Pancreas (tissue), 10 donors: Measurements from ENCODE around the gene GRB7. TPM values are rescaled to one million over a fixed set of nuclear protein-coding genes. Genes with fewer than 3 reads are reported as not detected.

Experiments used
- ATAC-seq, 4 donors: fragments of 200-7000 bp; cut with Tn5 transposase; one replicate each; pipeline versions ENCODE4 v1.8.0 to v1.9.1; 2020; ENCODE audit warnings: mild to moderate bottlenecking in 4 of 4, moderate library complexity in 4 of 4
- DNase-seq, 6 donors: peaks; one replicate each; pipeline ENCODE4 v3.0.0-alpha.2; 2020
- FAIRE-seq: peaks from 2 replicates; lab custom pipeline; 2012; peaks lifted over from hg19 to GRCh38; lab: Jason Lieb, UNC
- H3K27ac ChIP-seq, 4 donors: fragments of 200-600 bp; sonication (generic); 1 replicate in 3 of 4; 2 replicates in 1 of 4; pipeline versions ENCODE4 v1.5.0 to v1.8.0; 2020
- H3K27me3 ChIP-seq, 4 donors: fragments of 200-600 bp; one replicate each; pipeline ENCODE4 v1.8.0; 2021
- H3K36me3 ChIP-seq, 3 donors: fragments of 200-600 bp; sonication (generic) in 1 of 3; one replicate each; pipeline versions ENCODE4 v1.5.0 to v1.8.0; 2020 to 2021
- H3K4me1 ChIP-seq, 3 donors: fragments of 200-600 bp; one replicate each; pipeline ENCODE4 v1.8.0; 2021
- H3K4me3 ChIP-seq, 4 donors: fragments of 200-600 bp; sonication (generic) in 2 of 4; one replicate each; pipeline versions ENCODE4 v1.5.0 to v1.8.0; 2020 to 2021
- H3K9me3 ChIP-seq, 4 donors: fragments of 200-600 bp; one replicate each; pipeline ENCODE4 v1.8.0; 2021
- WGBS, 2 donors: extraction: QIAGEN DNeasy Blood & Tissue Kit; methylation state at CpG; one replicate each; pipeline ENCODE4 v1.1.7; 2013; 5-methylcytosine and 5-hydroxymethylcytosine counted together
- intact Hi-C, 3 donors: fragments of 100-400 bp; cut with DNase I; formaldehyde crosslinking; loops; one replicate each; pipeline versions ENCODE4 v1.11.1 to v1.14.2; 2022
- polyA plus RNA-seq, 2 donors: library from polyadenylated mRNA; stranded (reverse); fragments of 200-250 nt; gene quantifications; one replicate each; pipeline ENCODE4 v1.2.3, GENCODE V29; 2013
- total RNA-seq, 6 donors: library from RNA; stranded (reverse); fragmentation: NEBNext Ultra II Directional in 4 of 6; extraction: Animal tissue kit (Norgen Biotek cat#: 25700) in 4 of 6; gene quantifications; one replicate each; pipeline versions ENCODE4 v1.2.1 to v1.2.4, GENCODE V29; 2021 to 2023
- TF ChIP-seq, protein P1 (sequence below), 4 donors: fragments of 200-600 bp; sonication (generic) in 3 of 4; IDR thresholded peaks; one replicate each; pipeline versions ENCODE4 v1.5.0 to v1.8.0; 2021; ENCODE audit warnings: antibody characterized with exemption in 4 of 4
- donor health status: healthy with polysubstance abuse.
- donor health status: DM: no; HTN: no; CAD: no; lungs with moderate emphysema.
- donor health status: DM: no; HTN: no; CAD: no.
- donor health status: control.
- donor health status: control.
- donor health status: Bipolar disorder and iron deficiency.
- donor health status: DM: yes; HTN: yes; CAD: no.
- donor health status: DM: no; HTN: no; CAD: no.
- donor health status: DM: no; HTN: no; CAD: no.
- donor health status: DM: yes; HTN: yes; CAD: no.

GRB7 gene
- total and polyA plus RNA-seq, 8 donors, result 17.8 to 64.4 (median 32.4) TPM

- H3K27me3 ChIP-seq, result no peaks in the 10 kb centered on the region
- peak overlapping the region; percentile 57 to 79 (median 63) for H3K4me3 ChIP-seq
- intact Hi-C loops, result no loop called here
- peaks cover 10 to 20% (median 16%) of the 10 kb centered on the region in 3 donors for H3K4me1 ChIP-seq
- 0% methylated on average over 12 to 13 of the region's 13 CpGs for WGBS, 2 donors
- TF ChIP-seq, protein P1, sequence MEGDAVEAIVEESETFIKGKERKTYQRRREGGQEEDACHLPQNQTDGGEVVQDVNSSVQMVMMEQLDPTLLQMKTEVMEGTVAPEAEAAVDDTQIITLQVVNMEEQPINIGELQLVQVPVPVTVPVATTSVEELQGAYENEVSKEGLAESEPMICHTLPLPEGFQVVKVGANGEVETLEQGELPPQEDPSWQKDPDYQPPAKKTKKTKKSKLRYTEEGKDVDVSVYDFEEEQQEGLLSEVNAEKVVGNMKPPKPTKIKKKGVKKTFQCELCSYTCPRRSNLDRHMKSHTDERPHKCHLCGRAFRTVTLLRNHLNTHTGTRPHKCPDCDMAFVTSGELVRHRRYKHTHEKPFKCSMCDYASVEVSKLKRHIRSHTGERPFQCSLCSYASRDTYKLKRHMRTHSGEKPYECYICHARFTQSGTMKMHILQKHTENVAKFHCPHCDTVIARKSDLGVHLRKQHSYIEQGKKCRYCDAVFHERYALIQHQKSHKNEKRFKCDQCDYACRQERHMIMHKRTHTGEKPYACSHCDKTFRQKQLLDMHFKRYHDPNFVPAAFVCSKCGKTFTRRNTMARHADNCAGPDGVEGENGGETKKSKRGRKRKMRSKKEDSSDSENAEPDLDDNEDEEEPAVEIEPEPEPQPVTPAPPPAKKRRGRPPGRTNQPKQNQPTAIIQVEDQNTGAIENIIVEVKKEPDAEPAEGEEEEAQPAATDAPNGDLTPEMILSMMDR (IDR thresholded peaks at IDR 0.05), result no peak
- DNase-seq (peak; percentile 62 to 83 (median 72)), FAIRE-seq (no peak), ATAC-seq (peak; percentile 40 to 59 (median 48))
- no peaks in the 10 kb centered on the region for H3K9me3 ChIP-seq
- peaks cover 0 to 14% (median 5%) of the 10 kb centered on the region in 3 donors for H3K36me3 ChIP-seq
- H3K27ac ChIP-seq, result peak overlapping the region; percentile 78 to 97 (median 94)
These were observed 797 bp downstream of the GRB7 start for GRCh38 chr17:39738568-39738901.

- intact Hi-C loops, result no loop called here
- peaks cover 0 to 21% (median 5%) of the 10 kb centered on the region in 3 donors for H3K36me3 ChIP-seq
- H3K27me3 ChIP-seq, result no peaks in the 10 kb centered on the region
- H3K27ac ChIP-seq, result peak overlapping the region; percentile 78 to 97 (median 94)
- peak overlapping the region; percentile 57 to 79 (median 63) for H3K4me3 ChIP-seq
- ATAC-seq, result peak; percentile 64 to 75 (median 70)
- no peak for FAIRE-seq
- H3K9me3 ChIP-seq, result no peaks in the 10 kb centered on the region
- peak; percentile 85 to 93 (median 88) for DNase-seq
- 0 to 2% methylated on average over 32 of the region's 32 CpGs for WGBS, 2 donors
- peaks cover 10 to 20% (median 16%) of the 10 kb centered on the region in 3 donors for H3K4me1 ChIP-seq
- TF ChIP-seq, protein P1 (IDR thresholded peaks at IDR 0.05), result no peak
These were observed 1.5 kb downstream of the GRB7 start for GRCh38 chr17:39738983-39739884.

- intact Hi-C loops, result no loop called here
- H3K36me3 ChIP-seq, result peaks cover 0 to 28% (median 9%) of the 10 kb centered on the region in 3 donors
- TF ChIP-seq, protein P1 (IDR thresholded peaks at IDR 0.05), result no peak
- ATAC-seq (no peak), FAIRE-seq (no peak), DNase-seq (peak in 4 of 6 donors; percentile 35 to 58 (median 41))
- H3K27me3 ChIP-seq, result no peaks in the 10 kb centered on the region
- H3K27ac ChIP-seq, result peak overlapping the region; percentile 75 to 94 (median 86)
- H3K4me3 ChIP-seq, result peak overlapping the region; percentile 29 to 79 (median 61)
- no peaks in the 10 kb centered on the region for H3K9me3 ChIP-seq
- peaks cover 10 to 20% (median 16%) of the 10 kb centered on the region in 3 donors for H3K4me1 ChIP-seq
- 7 to 9% methylated on average over 8 to 9 of the region's 9 CpGs for WGBS, 2 donors
These were observed 2.2 kb downstream of the GRB7 start for GRCh38 chr17:39739885-39740356.

DNA sequence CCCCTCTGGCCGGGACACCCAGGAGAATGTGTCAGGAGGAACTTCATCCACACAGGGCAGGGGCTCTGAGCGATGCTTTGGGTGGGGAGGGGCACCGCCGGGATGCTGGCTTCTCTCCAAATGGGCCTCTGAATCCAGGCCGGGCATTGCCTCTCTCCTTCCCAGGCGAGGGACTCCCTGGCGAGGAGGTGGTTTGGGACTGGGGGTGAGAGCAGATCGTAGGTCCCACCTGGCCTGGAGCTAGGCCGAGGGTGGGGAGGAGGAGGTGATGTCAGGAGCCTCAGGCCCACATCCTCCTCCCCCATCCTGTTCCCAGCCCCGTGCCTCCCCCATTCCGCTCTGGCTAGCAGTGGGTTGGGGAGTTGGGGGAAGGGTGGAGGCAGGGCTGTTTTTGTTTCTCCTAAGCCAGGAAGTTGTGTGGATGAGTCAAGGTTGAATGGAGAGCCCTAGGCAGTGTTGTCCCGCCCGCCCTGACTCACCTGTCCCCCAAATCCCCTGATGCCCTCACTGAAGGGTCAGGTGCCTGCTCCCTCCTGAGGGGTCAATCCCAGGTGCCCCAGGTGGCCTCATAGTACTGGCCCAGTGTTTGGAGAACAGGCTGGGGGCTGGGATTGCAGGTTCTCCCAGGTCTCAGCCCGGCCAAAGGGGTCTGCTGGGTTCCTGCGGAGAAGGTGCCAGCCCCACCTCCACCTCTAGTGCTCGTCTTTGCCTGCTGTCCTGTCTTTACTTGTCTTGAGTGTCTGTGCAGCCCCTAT, 2.8 kb downstream of the GRB7 start:
- FAIRE-seq (no peak), DNase-seq (peak in 4 of 6 donors; percentile 40 to 83 (median 60)), ATAC-seq (peak in 1 of 4 donors; percentile 5)
- Histone ChIP-seq H3K4me1 (peaks cover 10 to 20% (median 16%) of the 10 kb centered on the region in 3 donors), H3K9me3 (no peaks in the 10 kb centered on the region), H3K27me3 (no peaks in the 10 kb centered on the region), H3K4me3 (peak overlapping the region; percentile 29 to 79 (median 61)), H3K27ac (peak overlapping the region; percentile 75 to 94 (median 86)), H3K36me3 (peaks cover 0 to 34% (median 15%) of the 10 kb centered on the region in 3 donors)
- 23 to 24% methylated on average over 16 of the region's 16 CpGs for WGBS, 2 donors
- TF ChIP-seq, protein P1 (IDR thresholded peaks at IDR 0.05), result no peak
- intact Hi-C loops, result no loop called here
